SK-N-SH treated with all-trans-retinoic acid at 6 μM for 48 hours (cell line): ENCODE results near the gene MYO5B.

Experiments
- ATAC-seq: fragments of 200-7000 bp; cut with Tn5 transposase; 3 replicates; pipeline ENCODE4 v1.9.1; 2020; ENCODE audit warnings: mild to moderate bottlenecking, moderate library complexity
- ARNTL ChIP-seq: fragments of 450-650 bp; formaldehyde crosslinking; IDR thresholded peaks from 2 replicates; pipeline ENCODE4 v1.5.0; 2020; ENCODE audit warnings: low read depth, mild to moderate bottlenecking, moderate library complexity, borderline replicate concordance
- BACH2 ChIP-seq: fragments of 250-450 bp; sonication (Bioruptor Pico); IDR thresholded peaks from 2 replicates; pipeline ENCODE4 v1.9.0; 2021; ENCODE audit warnings: mild to moderate bottlenecking, borderline replicate concordance
- CSDC2 ChIP-seq: fragments of 250-450 bp; sonication (Bioruptor Pico); IDR thresholded peaks from 2 replicates; pipeline ENCODE4 v1.5.0; 2020; ENCODE audit warnings: mild to moderate bottlenecking, moderate library complexity
- ESRRG ChIP-seq: fragments of 250-450 bp; sonication (Bioruptor Pico); IDR thresholded peaks from 2 replicates; pipeline ENCODE4 v1.6.1; 2021; ENCODE audit warnings: mild to moderate bottlenecking
- GLIS3 ChIP-seq: fragments of 250-450 bp; sonication (Bioruptor Pico); IDR thresholded peaks from 2 replicates; pipeline ENCODE4 v1.5.0; 2020; ENCODE audit warnings: mild to moderate bottlenecking, moderate library complexity
- ISL1 ChIP-seq: fragments of 250-450 bp; sonication (Bioruptor Pico); IDR thresholded peaks from 2 replicates; pipeline ENCODE4 v2.1.2; 2022; ENCODE audit warnings: mild to moderate bottlenecking, moderate library complexity
- OSR1 ChIP-seq: fragments of 250-450 bp; sonication (Bioruptor Pico); IDR thresholded peaks from 2 replicates; pipeline ENCODE4 v1.8.0; 2022; ENCODE audit warnings: moderate library complexity, mild to moderate bottlenecking, inconsistent platforms
- PPARA ChIP-seq: fragments of 250-450 bp; sonication (Bioruptor Pico); IDR thresholded peaks from 2 replicates; pipeline ENCODE4 v1.5.0; 2020; ENCODE audit warnings: mild to moderate bottlenecking, borderline replicate concordance
- SNAI2 ChIP-seq: fragments of 250-450 bp; sonication (Bioruptor Pico); IDR thresholded peaks from 2 replicates; pipeline ENCODE4 v1.5.0; 2020; ENCODE audit warnings: mild to moderate bottlenecking, moderate library complexity
- TCF4 ChIP-seq: fragments of 250-450 bp; sonication (Bioruptor Pico); IDR thresholded peaks from 2 replicates; pipeline ENCODE4 v1.8.0; 2021; ENCODE audit warnings: mild to moderate bottlenecking, moderate library complexity, borderline replicate concordance
- TSHZ2 ChIP-seq: fragments of 250-450 bp; sonication (Bioruptor Pico); IDR thresholded peaks from 2 replicates; pipeline ENCODE4 v1.5.0; 2020; ENCODE audit warnings: mild to moderate bottlenecking, moderate library complexity
- ZC3H10 ChIP-seq: fragments of 250-450 bp; sonication (Bioruptor Pico); IDR thresholded peaks from 2 replicates; pipeline ENCODE4 v1.5.1; 2021; ENCODE audit warnings: mild to moderate bottlenecking, moderate library complexity
- ZFP3 ChIP-seq: fragments of 250-450 bp; sonication (Bioruptor Pico); IDR thresholded peaks from 2 replicates; pipeline ENCODE4 v1.5.0; 2020; ENCODE audit warnings: mild to moderate bottlenecking, moderate library complexity
- ZNF565 ChIP-seq: fragments of 450-650 bp; formaldehyde crosslinking; conservative IDR thresholded peaks from 2 replicates; pipeline ENCODE4 v1.5.0; 2020; ENCODE audit warnings: low read depth, mild to moderate bottlenecking, moderate library complexity
- ZNF70 ChIP-seq: fragments of 450-650 bp; formaldehyde crosslinking; IDR thresholded peaks from 2 replicates; pipeline ENCODE4 v1.5.0; 2020; ENCODE audit warnings: mild to moderate bottlenecking, moderate library complexity
- TF ChIP-seq, protein P1 (sequence below): fragments of 250-450 bp; sonication (Bioruptor Pico); IDR thresholded peaks from 2 replicates; pipeline ENCODE4 v1.5.1; 2020; ENCODE audit warnings: low read depth, mild to moderate bottlenecking, moderate library complexity
- TF ChIP-seq, protein P2 (sequence below): fragments of 250-450 bp; sonication (Bioruptor Pico); IDR thresholded peaks from 2 replicates; pipeline ENCODE4 v1.8.0; 2020; ENCODE audit warnings: mild to moderate bottlenecking, moderate library complexity, borderline replicate concordance
- TF ChIP-seq, protein P3 (sequence below): fragments of 250-450 bp; sonication (Bioruptor Pico); IDR thresholded peaks from 2 replicates; pipeline ENCODE4 v1.8.0; 2021; ENCODE audit warnings: low read depth, mild to moderate bottlenecking, moderate library complexity, borderline replicate concordance

Gene MYO5B

GRCh38 chr18:49910986-49911385 is 284.0 kb downstream of the MYO5B start:
- ATAC-seq: no peak
- no peak for TF ChIP-seq BACH2 (CRISPR knock-in tag)
- TF ChIP-seq, protein P1, sequence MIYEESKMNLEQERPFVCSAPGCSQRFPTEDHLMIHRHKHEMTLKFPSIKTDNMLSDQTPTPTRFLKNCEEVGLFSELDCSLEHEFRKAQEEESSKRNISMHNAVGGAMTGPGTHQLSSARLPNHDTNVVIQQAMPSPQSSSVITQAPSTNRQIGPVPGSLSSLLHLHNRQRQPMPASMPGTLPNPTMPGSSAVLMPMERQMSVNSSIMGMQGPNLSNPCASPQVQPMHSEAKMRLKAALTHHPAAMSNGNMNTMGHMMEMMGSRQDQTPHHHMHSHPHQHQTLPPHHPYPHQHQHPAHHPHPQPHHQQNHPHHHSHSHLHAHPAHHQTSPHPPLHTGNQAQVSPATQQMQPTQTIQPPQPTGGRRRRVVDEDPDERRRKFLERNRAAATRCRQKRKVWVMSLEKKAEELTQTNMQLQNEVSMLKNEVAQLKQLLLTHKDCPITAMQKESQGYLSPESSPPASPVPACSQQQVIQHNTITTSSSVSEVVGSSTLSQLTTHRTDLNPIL (CRISPR knock-in tag): no peak
- TF ChIP-seq ZNF565: no peak
- TF ChIP-seq ISL1: no peak
- TF ChIP-seq ZNF70 (CRISPR knock-in tag): no peak
- TF ChIP-seq PPARA (CRISPR knock-in tag): no peak
- no peak for TF ChIP-seq OSR1 (CRISPR knock-in tag)
- TF ChIP-seq ZC3H10 (CRISPR knock-in tag): no peak
- no peak for TF ChIP-seq CSDC2 (CRISPR knock-in tag)
- no peak for TF ChIP-seq TCF4 (CRISPR knock-in tag)

- no peak for ATAC-seq
- TF ChIP-seq ZFP3 (no peak), ZC3H10 (CRISPR knock-in tag) (no peak), TCF4 (CRISPR knock-in tag) (no peak), CSDC2 (CRISPR knock-in tag) (no peak), GLIS3 (CRISPR knock-in tag) (no peak), BACH2 (CRISPR knock-in tag) (no peak), ARNTL (CRISPR knock-in tag) (no peak), ESRRG (CRISPR knock-in tag) (no peak), SNAI2 (no peak), PPARA (CRISPR knock-in tag) (no peak)
- TF ChIP-seq, protein P2, sequence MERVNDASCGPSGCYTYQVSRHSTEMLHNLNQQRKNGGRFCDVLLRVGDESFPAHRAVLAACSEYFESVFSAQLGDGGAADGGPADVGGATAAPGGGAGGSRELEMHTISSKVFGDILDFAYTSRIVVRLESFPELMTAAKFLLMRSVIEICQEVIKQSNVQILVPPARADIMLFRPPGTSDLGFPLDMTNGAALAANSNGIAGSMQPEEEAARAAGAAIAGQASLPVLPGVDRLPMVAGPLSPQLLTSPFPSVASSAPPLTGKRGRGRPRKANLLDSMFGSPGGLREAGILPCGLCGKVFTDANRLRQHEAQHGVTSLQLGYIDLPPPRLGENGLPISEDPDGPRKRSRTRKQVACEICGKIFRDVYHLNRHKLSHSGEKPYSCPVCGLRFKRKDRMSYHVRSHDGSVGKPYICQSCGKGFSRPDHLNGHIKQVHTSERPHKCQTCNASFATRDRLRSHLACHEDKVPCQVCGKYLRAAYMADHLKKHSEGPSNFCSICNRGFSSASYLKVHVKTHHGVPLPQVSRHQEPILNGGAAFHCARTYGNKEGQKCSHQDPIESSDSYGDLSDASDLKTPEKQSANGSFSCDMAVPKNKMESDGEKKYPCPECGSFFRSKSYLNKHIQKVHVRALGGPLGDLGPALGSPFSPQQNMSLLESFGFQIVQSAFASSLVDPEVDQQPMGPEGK (CRISPR knock-in tag): no peak
- TF ChIP-seq, all 23 proteins: peak for 0
Observed at GRCh38 chr18:49910019-49910418, 284.9 kb downstream of the MYO5B start.

- TF ChIP-seq, protein P3, sequence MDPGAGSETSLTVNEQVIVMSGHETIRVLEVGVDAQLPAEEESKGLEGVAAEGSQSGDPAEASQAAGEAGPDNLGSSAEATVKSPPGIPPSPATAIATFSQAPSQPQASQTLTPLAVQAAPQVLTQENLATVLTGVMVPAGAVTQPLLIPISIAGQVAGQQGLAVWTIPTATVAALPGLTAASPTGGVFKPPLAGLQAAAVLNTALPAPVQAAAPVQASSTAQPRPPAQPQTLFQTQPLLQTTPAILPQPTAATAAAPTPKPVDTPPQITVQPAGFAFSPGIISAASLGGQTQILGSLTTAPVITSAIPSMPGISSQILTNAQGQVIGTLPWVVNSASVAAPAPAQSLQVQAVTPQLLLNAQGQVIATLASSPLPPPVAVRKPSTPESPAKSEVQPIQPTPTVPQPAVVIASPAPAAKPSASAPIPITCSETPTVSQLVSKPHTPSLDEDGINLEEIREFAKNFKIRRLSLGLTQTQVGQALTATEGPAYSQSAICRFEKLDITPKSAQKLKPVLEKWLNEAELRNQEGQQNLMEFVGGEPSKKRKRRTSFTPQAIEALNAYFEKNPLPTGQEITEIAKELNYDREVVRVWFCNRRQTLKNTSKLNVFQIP: no peak
- TF ChIP-seq TSHZ2 (CRISPR knock-in tag): no peak
- peak; percentile 58; the same call in 2 of the 3 replicates for ATAC-seq
Observed at GRCh38 chr18:49907346-49907929, 287.5 kb downstream of the MYO5B start.

- TF ChIP-seq ZNF70 (CRISPR knock-in tag): no peak
- TF ChIP-seq ZFP3: no peak
- no peak for TF ChIP-seq PPARA (CRISPR knock-in tag)
- no peak for TF ChIP-seq ESRRG (CRISPR knock-in tag)
- TF ChIP-seq, protein P2 (CRISPR knock-in tag): no peak
- TF ChIP-seq OSR1 (CRISPR knock-in tag): no peak
- TF ChIP-seq TSHZ2 (CRISPR knock-in tag): no peak
- TF ChIP-seq ARNTL (CRISPR knock-in tag): no peak
- ATAC-seq: no peak
Observed at GRCh38 chr18:49905771-49906170, 289.2 kb downstream of the MYO5B start.
